ENCODE data around the gene LCAT.
A peak's percentile ranks its signal among the peaks of the same experiment; 100 is the strongest.
"Not testable (repeated sequence)": the region's sequence is repeated elsewhere in the genome, so short reads cannot be mapped to it uniquely, and the experiment has no call there.

Gene LCAT

DNA sequence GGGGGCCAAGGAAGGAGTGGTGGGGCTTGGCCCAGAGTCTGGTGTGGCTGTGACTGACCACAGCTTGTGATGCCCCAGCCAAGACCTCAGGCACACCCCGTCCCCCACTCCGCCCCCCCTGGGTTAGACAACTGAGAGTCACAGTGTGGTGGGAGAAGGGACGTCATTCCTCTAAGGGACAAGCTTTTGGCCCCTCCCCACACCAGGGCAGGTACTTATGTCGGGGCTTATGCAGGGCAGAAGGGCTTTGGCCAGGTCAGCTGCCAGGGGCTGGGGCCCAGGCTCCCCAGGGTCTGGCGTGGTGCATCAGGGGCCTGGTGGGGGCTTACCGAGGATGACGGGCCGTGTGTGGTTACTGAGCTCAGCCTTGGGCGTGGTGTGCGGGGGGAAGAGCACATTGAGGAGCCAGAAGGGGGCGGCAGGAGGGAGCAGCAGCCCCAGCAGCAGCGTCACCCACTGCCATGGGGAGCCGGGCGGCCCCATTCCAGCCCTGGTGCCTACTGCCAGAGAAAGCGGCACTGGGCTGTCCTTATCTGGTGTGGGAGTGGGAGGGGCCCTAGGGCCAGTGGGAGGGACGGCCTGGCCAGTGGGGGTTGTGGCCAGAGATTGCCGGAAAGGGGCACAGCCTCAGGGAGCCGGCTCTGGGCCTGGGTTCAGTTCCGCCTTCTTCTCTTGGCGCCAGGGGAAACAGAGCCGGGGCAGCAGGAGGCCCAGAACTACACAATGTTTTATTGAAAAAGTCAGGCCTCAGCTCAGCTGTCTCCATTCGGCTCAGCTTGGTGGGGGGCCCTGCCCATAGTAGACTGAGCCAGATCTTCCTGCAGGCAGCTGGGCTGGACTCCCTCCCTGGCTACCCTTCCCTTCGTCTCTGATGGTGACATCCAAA is at the start of gene LCAT:
Gene LCAT, minus strand, starts transcription at position 502 of the 886 bp plus-strand sequence. Its CDS starts 19 bp downstream, at position 483.
- DNase-seq (ENCODE audit: low read depth in 2 of 2) = no peak

DNA sequence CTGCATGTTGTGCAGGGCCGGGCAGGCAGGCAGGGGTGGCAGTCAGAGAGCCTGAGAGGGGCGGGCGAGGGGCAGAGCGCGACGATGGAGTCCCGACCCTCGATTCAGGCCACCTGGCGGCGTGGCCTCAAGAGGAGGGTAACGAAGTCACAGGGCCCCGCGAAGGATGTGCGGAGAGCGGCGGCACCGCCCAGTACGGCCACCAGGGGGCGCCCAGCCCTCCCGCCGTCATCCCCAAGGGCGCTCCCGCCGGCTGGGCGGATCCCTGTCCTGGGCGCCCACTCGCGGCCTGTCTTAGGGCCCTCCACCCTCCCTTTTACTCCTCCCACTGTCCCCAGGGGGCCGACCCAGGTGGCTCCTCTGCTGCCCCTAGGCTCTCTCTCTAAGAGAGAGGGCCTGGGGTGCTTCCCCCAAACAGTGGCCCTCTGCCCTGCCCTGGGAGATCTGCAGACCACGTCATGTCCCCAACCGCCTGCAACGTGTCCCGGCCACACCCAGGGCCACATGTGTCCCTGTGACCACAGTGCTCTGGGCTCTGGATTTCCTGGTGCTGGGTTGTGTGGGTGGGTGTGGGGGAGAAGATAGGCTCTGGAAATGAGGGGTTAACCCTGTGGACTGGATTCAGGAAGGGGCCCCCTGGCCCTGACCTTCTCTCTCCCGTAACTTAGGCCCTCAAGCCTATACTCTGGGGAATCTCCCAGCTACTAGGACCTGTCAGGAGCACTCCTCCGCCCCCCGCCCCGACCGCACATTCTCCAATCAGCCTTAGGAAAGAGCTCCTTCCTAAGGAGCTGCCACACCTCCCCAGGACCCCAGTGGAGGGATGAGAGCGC is 49.5 kb upstream of the LCAT start:
- peak; percentile 65 to 70 for DNase-seq (ENCODE audit: low read depth in 2 of 2)

DNA sequence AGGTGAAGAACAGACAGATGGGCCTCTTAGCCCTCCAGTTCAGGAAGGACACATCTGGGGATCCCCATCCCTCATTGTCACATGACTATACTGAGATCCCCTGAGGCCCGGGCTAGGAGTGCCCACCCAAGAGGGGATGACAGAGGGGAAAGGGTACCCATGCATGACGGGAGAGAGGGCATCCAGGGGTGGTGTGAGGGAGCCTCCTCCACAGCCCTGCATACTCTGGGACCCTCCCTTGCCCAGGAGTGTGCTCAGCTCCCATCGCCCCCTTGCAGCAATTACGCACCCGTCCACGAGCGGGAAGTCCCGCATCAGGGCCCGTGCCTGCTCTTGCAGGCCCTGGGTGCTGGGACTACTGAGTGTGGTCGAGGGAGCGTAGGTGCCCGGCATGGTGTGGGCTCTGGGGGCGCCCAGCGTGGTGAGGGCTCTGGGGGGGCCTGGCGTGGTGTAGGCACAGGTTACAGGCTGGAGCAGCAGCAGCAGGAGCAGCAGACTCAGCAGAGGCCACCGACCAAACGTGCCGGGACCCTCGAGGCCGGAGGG is 48.8 kb upstream of the LCAT start:
- no peak for DNase-seq (ENCODE audit: low read depth in 2 of 2)

DNA sequence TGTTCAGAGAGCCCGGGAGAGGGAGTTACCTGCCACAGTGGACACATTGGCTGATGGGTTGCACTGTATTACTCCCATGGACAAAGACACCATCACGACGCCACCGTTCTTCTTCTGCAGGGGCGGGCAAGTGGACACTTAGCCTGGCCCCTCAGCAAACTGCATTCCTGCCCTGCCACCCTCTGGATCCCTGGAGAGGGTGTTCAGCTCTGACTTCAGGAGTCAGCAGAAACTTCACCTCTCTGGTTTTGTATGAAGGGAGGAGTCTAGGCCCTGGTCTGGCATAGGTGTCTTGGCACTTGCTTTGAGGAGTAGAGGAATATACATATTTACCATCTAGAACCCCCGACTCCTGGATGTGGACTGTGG is 46.1 kb upstream of the LCAT start:
- no peak for DNase-seq (ENCODE audit: low read depth in 2 of 2)

DNA sequence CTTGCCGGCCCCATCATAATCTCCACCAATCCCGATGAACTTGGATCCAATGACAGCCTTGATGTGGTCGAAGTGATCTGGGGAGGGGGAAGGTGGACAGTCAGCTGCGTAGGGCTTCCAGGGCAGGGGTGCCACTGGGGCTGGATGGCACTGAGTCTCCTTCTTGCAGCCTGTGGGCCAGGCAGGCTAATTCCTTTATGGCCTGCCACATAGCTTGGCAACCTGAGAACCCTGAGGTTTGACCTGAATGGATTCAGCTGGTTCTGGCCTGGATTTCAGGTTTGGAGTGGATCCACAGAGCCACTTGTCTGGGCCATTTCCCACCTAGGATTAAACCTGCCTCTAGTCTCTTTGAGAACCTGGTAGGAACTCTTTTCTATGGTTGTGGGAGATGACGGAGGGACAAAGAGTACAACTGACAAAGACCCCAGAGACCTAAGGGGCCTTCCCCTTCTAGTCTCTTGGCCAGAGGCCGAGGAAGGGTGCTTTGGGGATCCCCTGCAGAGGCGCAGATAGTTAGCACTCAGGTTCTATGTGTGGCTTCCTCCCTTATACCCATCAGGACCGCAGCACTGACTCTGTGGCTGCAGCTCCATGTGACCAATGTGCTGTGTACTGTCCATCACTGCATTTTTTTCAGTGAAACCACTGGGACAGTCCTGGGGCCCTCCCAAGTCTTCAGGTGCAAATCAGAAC is 45.5 kb upstream of the LCAT start:
- DNase-seq (ENCODE audit: low read depth in 2 of 2) = no peak

GRCh38 chr16:67988675-67989074 is 44.8 kb upstream of the LCAT start:
- no peak for DNase-seq (ENCODE audit: low read depth in 2 of 2)

DNA sequence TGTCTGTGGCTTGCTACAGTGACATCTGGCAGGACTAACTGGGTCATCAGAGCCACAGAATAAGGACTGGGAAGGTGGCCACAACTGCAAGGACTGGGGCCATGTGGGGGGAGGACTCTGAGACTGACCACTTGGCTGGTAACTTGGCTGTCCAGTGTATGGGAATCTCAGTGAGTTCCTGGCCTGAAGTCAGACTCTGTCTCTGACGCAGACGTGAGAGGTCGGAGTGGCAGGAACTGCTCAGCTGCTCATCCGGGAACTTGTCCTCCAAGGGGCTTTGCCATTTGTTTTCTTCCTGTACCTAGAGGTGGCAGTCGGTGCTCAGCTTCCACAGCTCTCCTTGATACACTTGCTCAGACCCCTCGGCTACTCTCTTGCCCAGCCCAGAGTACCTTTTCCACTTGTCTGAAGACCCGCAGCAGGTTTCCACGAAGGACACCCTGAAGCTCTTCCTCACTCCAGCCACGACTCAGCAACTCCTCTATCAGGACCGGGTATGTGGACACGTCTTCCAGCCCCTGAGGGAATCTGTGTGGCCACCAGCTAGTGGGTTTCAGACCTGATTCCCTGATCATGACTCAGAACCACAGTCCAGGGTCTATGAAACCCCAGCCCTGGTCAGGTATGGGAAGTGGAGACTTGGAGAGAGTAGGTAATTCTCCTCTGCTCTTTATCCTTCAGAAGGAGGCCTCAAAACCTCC is 43.7 kb upstream of the LCAT start:
- DNase-seq (ENCODE audit: low read depth in 2 of 2) = no peak

DNA sequence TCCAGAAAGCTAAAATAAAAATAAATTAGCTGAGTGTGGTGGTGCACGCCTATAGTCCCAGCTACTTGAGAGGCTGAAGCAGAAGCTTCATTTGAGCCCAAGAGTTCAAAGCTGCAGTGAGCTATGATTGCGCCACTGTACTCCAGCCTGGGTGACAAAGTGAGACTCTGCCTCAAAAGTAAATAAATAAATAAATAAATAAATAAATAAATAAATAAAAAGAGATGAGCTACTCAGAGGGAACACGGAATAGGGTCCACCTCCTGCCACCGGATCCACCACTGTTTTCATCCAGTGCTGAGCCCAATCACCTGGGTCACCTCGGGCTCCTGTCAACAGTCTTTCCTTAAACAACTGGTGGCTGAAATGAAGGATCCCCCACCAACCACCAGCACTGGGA is 43.0 kb upstream of the LCAT start:
- DNase-seq (ENCODE audit: low read depth in 2 of 2) = no peak

GRCh38 chr16:67982011-67982696 is 38.2 kb upstream of the LCAT start:
- DNase-seq (ENCODE audit: low read depth in 2 of 2) = no peak

- DNase-seq (ENCODE audit: low read depth in 2 of 2) = no peak
Observed at GRCh38 chr16:67979955-67980678, 36.2 kb upstream of the LCAT start, which contains the start of gene DPEP3. TSS of gene DPEP3 (minus strand) at chr16:67980499. CDS start at chr16:67980380, 119 bp downstream.

- DNase-seq (ENCODE audit: low read depth in 2 of 2) = no peak
Observed at GRCh38 chr16:67977469-67978227, 33.7 kb upstream of the LCAT start.

DNA sequence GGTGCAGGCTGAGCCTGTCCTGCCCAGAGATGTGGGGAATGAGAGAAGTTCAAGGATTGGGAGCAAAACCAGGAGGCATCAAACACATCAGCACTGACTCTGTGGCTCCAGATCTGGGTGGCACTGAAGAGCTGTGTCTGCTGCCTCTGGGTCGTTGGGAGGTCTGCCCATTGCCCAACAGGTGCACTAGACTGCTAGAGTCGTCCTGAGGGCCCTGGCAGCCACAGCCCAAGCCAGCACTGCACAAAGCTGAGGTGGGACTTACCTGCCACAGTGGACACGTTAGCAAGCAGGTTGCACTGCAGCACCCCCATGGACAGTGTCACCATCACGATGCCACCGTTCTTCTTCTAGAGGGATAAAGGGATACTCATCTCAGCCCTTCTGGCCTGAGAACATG is 33.1 kb upstream of the LCAT start:
- DNase-seq (ENCODE audit: low read depth in 2 of 2) = no peak

DNA sequence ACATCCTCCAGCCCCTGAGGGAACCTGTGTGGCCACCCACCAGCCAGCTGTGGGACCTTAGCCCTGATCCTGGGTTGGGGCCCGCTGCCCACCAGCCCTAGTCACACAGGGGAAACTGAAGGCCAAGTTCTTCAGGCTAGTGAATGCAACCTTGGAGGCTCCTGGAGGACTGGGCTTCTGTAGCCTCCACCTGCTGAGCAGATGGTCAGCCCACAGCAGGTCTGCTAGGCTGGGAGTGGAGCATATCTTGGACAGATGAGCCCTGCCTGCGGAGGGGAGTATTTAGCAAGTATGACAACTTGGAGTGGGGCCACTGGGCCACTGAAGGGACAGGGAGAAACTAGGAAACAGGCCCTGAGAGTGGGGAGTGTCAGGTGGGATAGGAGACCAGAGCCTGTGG is 32.3 kb upstream of the LCAT start:
- DNase-seq (ENCODE audit: low read depth in 2 of 2) = no peak

- no peak for DNase-seq (ENCODE audit: low read depth in 2 of 2)
Observed at GRCh38 chr16:67975321-67976105, 31.6 kb upstream of the LCAT start.

GRCh38 chr16:67972285-67972684 is 28.4 kb upstream of the LCAT start:
- DNase-seq (ENCODE audit: low read depth in 2 of 2) = not testable (repeated sequence)

- DNase-seq (ENCODE audit: low read depth in 2 of 2) = no peak
Observed at GRCh38 chr16:67971111-67971510, 27.2 kb upstream of the LCAT start.

GRCh38 chr16:67969254-67970039 is 25.5 kb upstream of the LCAT start:
- no peak for DNase-seq (ENCODE audit: low read depth in 2 of 2)

Data from stimulated activated CD8-positive, alpha-beta memory T cell treated with anti-CD3 and anti-CD28 coated beads, Interleukin-2, amount 100 ng/mL, for 1 hour (primary cell).